ENCODE data around the gene ACTN4. TPM values are rescaled to one million over a fixed set of nuclear protein-coding genes. Genes with fewer than 3 reads are reported as not detected.

ACTN4 gene
- total RNA-seq, 1 experiment from 2014 or later, result 922 TPM

GRCh38 chr19:38669552-38669951 lies 22.1 kb downstream of the ACTN4 start:
- in situ Hi-C loops (cut with HindIII; ENCODE audit: low pct_unique_long_range_greater_than_20kb, low sequenced_read_pairs), result no loop called here
- no peak for DNase-seq (ENCODE audit: low read depth)

DNA sequence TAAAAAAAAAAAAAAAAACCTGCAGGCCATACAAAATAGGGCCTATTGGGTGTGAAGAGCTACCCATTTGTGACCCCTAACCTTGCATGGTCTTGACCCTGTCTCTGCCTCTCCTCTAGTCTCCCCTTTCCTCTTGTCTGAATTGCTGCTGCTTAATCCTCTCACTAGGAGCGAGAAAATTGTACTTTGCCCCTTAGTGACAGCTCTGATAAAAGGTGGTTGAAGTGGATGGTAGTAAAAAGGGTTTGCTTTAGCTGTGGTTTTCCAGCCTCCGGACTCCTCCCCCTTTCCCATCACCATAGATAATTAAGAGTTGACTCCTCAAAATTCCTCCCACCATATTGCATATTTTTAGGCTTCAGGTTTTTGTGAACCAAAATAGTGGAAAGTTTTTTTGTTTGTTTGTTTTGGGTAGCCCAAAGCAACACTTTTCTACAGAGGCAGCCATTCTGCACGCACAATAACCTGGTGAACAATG lies 23.5 kb downstream of the ACTN4 start:
- in situ Hi-C loops (cut with HindIII; ENCODE audit: low pct_unique_long_range_greater_than_20kb, low sequenced_read_pairs), result no loop called here
- DNase-seq (ENCODE audit: low read depth), result peak; percentile 68

DNA sequence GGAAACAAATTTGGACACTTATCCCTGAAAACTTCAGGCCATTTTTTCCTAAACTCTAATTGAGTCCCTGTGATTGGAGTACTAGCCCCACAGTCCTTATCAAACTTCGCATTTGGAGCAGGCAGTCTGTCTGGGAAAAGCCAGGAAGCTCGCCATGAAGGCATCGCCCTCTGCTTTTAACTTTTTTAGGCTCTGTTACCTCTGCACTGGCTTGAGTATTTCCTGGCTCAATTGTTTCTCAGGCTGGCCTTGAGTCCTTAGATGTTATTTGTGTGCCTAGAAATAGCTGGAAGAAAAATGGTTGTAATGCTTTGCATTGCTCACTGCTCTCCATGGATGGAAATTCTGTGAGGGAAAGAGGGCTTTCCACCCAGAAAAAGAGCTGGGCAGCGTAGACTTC lies 24.2 kb downstream of the ACTN4 start:
- in situ Hi-C loops (cut with HindIII; ENCODE audit: low pct_unique_long_range_greater_than_20kb, low sequenced_read_pairs), result no loop called here

GRCh38 chr19:38673030-38673429 lies 25.6 kb downstream of the ACTN4 start:
- in situ Hi-C loops (cut with HindIII; ENCODE audit: low pct_unique_long_range_greater_than_20kb, low sequenced_read_pairs), result no loop called here
- DNase-seq (ENCODE audit: low read depth), result no peak

More for the DNA sequence above, 24.2 kb downstream of the ACTN4 start:
- no peak for DNase-seq (ENCODE audit: low read depth)

GRCh38 chr19:38674388-38675171 lies 27.1 kb downstream of the ACTN4 start:
- no peak for DNase-seq (ENCODE audit: low read depth)
- in situ Hi-C loops (cut with HindIII; ENCODE audit: low pct_unique_long_range_greater_than_20kb, low sequenced_read_pairs), result no loop called here

DNA sequence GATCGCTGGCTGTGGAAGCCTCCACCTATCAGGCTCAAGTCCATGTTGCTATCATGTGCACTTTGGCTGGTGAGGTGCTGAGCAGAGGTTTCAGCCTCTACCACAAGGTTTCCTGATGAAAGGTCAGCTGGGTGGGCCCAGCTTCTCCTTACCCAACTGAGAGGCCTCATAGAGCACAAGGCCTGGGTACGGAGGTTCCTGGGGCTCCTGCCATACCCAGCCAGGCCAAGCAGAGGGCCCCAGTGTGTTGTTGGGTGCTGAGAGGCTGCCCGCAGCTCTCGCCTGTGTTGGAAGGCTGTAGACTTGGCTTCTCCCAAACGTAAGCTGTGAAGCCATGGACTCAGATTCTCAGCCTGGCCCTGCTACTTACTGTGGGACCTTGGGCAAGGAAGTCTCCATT lies 28.2 kb downstream of the ACTN4 start:
- DNase-seq (ENCODE audit: low read depth), result no peak
- in situ Hi-C loops (cut with HindIII; ENCODE audit: low pct_unique_long_range_greater_than_20kb, low sequenced_read_pairs), result no loop called here

GRCh38 chr19:38676023-38676877 lies 28.8 kb downstream of the ACTN4 start:
- in situ Hi-C loops (cut with HindIII; ENCODE audit: low pct_unique_long_range_greater_than_20kb, low sequenced_read_pairs), result no loop called here
- no peak for DNase-seq (ENCODE audit: low read depth)

GRCh38 chr19:38676878-38677646 lies 29.6 kb downstream of the ACTN4 start:
- in situ Hi-C loops (cut with HindIII; ENCODE audit: low pct_unique_long_range_greater_than_20kb, low sequenced_read_pairs), result no loop called here
- no peak for DNase-seq (ENCODE audit: low read depth)

DNA sequence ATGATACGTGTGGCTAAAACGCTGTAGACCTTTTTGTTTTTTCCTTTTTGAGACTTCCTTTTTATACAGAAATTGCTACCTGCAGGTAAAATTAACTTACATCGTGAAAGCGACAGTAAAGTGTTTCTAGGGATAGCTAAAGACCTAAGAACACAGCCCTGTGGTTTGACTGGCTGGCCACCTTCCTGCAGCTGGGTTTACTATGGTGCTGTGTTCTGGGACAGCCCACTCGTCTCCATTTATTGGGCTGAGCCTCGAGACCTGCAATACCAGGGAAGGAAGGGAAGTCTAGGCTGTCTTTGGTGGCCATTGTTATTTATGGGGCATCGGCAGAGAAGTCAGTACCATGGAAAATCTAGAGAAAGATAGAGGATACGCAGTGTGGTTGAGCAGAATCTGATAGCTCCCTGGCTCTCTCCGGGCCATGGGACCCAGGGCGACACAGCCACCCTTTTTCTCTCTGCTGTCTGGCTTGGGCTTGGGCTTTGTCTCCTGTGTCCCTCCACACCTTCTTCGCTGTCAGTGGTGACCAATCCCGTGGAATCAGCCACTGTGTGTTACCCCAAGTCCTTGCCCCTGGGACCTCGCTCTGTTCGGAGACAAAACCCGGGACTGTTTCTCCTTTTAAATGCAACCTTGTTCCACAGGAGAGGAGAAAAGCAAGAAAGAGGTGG lies 30.9 kb downstream of the ACTN4 start:
- in situ Hi-C loops (cut with HindIII; ENCODE audit: low pct_unique_long_range_greater_than_20kb, low sequenced_read_pairs), result no loop called here
- no peak for DNase-seq (ENCODE audit: low read depth)

DNA sequence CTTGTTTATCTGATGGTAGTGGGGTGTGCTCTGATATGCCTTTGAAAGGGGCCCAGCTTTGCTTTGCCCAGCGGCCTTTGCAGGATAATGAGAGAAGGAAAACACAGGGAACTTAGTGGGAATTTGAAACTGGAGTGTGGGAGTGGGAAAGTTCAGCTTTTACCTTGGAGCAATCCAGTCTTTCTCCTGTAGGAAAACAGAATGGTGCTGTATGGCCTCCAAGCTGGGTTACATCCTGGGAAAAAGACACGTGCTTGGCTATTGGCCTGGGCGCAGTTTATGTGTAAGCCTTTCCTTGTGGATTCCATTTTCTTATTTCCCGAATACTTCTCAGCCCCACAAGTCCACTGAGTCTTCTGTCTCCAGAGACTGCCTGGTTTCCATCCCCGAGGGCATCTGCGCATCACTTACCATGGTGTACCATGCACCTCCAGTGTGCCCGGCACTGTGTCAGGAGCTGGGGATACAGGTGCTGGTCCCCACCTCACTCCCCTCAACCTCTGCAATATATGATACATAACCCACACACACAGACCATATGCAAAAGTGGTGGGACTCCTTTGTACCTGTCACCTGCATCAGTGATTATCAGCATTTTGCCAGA lies 31.5 kb downstream of the ACTN4 start:
- in situ Hi-C loops (cut with HindIII; ENCODE audit: low pct_unique_long_range_greater_than_20kb, low sequenced_read_pairs), result no loop called here
- no peak for DNase-seq (ENCODE audit: low read depth)

DNA sequence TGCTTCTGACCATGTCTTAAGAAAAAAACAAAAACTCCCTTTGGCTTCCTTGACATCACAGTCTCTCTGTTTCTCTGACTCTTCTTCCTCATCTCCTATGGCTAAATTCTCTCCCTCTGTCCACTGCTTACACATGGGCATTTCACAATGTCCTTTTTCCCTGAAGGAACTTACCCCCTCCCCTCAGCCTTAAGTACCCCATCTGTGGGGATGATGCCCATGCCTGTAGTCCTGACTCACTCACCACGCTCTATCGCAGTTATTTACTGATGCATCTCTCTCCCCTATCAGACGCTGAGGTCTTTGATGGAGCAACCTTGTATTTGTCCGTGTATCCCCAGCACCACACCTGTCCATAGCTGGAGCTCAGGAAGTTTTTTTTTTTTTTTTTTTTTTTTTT lies 32.4 kb downstream of the ACTN4 start:
- in situ Hi-C loops (cut with HindIII; ENCODE audit: low pct_unique_long_range_greater_than_20kb, low sequenced_read_pairs), result no loop called here
- DNase-seq (ENCODE audit: low read depth), result peak; percentile 55

DNA sequence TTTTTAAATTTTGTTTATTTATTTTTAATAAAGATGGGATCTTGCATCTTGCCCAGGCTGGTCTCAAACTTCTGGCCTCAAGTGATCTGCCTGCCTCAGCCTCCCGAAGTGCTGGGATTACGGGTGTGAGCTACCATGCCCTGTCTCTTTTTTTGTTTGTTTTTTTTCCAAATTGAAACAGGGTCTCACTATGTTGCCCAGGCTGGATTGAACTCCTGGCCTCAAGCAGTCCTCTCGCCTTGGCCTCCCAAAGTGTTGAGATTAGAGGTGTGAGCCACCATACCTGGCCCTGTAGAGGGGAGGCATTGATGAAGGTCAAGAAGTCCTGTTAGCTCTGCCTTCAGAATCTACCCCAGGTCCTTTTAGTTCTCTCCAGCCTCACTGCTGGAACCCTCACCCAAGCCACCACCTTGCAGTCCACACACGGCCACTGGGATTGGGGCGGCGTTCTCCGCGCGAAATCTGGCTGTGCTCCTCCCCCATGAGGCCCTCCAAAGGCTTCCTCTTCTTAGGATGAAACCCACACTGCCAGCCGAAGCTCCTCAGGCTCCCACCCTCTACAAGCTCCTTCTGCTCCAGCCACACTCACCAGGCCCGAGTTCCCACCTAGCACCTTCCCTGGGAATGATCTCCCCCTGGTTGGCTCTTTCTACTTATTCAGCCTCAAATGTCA lies 34.9 kb downstream of the ACTN4 start:
- in situ Hi-C loops (cut with HindIII; ENCODE audit: low pct_unique_long_range_greater_than_20kb, low sequenced_read_pairs), result no loop called here
- DNase-seq (ENCODE audit: low read depth), result no peak

- DNase-seq (ENCODE audit: low read depth), result no peak
Measured at GRCh38 chr19:38682872-38683392, 35.5 kb downstream of the ACTN4 start.

GRCh38 chr19:38683393-38684077 lies 36.1 kb downstream of the ACTN4 start:
- in situ Hi-C loops (cut with HindIII; ENCODE audit: low pct_unique_long_range_greater_than_20kb, low sequenced_read_pairs), result no loop called here

More at GRCh38 chr19:38682872-38683392, 35.5 kb downstream of the ACTN4 start:
- in situ Hi-C loops (cut with HindIII; ENCODE audit: low pct_unique_long_range_greater_than_20kb, low sequenced_read_pairs), result no loop called here

DNA sequence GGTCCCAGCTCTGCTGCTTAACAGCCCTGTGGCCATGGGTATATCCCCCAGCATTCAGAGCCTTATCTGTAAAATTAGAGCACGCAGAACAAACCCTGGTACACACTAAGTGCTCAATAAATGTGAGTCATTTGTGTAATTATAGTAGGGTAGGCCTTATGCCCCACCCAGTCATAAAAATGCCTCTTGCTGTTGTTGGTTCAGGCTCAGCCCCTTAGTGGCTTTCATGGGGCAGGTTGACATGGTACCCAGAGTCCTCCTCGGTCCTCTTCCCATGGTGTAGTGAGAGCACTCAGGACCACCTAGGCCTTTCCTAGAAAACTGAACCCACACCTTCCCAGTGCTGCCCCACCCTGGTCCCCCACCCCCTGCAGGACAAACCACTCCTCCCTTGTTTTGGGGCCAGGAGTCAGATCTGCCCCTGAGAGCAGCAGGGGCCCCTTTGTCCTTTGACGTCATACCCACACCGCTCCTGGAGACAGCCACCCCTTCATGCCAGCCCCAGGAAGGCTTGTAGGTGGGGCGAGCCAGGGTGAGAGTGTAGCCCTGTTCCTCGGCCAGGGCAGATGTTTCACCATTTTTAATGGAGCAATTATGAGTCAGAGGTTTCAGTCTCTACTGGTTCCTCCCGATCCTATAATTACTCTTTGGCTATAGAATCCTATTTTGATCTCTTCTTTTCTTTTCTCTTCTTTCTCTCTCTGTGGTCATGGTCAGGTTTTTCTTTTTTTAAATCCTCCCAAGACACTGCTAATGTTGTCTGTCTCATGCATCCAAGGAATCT lies 36.8 kb downstream of the ACTN4 start:
- in situ Hi-C loops (cut with HindIII; ENCODE audit: low pct_unique_long_range_greater_than_20kb, low sequenced_read_pairs), result no loop called here

More at GRCh38 chr19:38683393-38684077, 36.1 kb downstream of the ACTN4 start:
- DNase-seq (ENCODE audit: low read depth), result peak; percentile 100

More for the DNA sequence above, 36.8 kb downstream of the ACTN4 start:
- DNase-seq (ENCODE audit: low read depth), result peak; percentile 97
